GM21576 (cell line): ENCODE results near the gene TTC34.
"Not testable (repeated sequence)": the region's sequence is repeated elsewhere in the genome, so short reads cannot be mapped to it uniquely, and the experiment has no call there.

Experiments
- ATAC-seq: cut with Tn5 transposase; IDR thresholded peaks from one replicate; pipeline ENCODE4 v1.9.1; 2021; ENCODE audit warnings: mild to moderate bottlenecking, moderate library complexity; ENCODE audit not compliant: unreplicated experiment

Gene TTC34

GRCh38 chr1:2685671-2686070 lies 115.8 kb downstream of the TTC34 start:
- not testable (repeated sequence) for ATAC-seq

GRCh38 chr1:2684878-2685277 lies 116.6 kb downstream of the TTC34 start:
- ATAC-seq: not testable (repeated sequence)

- not testable (repeated sequence) for ATAC-seq
Measured at GRCh38 chr1:2684000-2684399, 117.5 kb downstream of the TTC34 start.

GRCh38 chr1:2683321-2683741 lies 118.2 kb downstream of the TTC34 start:
- ATAC-seq: not testable (repeated sequence)

- ATAC-seq: not testable (repeated sequence)
Measured at GRCh38 chr1:2682879-2683278, 118.6 kb downstream of the TTC34 start.

GRCh38 chr1:2676726-2677125 lies 124.8 kb downstream of the TTC34 start:
- not testable (repeated sequence) for ATAC-seq

GRCh38 chr1:2671656-2672055 lies 129.8 kb downstream of the TTC34 start:
- not testable (repeated sequence) for ATAC-seq

- ATAC-seq: not testable (repeated sequence)
Measured at GRCh38 chr1:2659806-2660205, 141.7 kb downstream of the TTC34 start.

- not testable (repeated sequence) for ATAC-seq
Measured at GRCh38 chr1:2657909-2658308, 143.6 kb downstream of the TTC34 start.

GRCh38 chr1:2657124-2657523 lies 144.4 kb downstream of the TTC34 start:
- ATAC-seq: not testable (repeated sequence)

- not testable (repeated sequence) for ATAC-seq
Measured at GRCh38 chr1:2655598-2656434, 145.7 kb downstream of the TTC34 start.

GRCh38 chr1:2654443-2654948 lies 147.0 kb downstream of the TTC34 start:
- not testable (repeated sequence) for ATAC-seq

GRCh38 chr1:2653741-2654442 lies 147.6 kb downstream of the TTC34 start:
- ATAC-seq: not testable (repeated sequence)

GRCh38 chr1:2652926-2653571 lies 148.4 kb downstream of the TTC34 start:
- not testable (repeated sequence) for ATAC-seq

GRCh38 chr1:2652152-2652925 lies 149.2 kb downstream of the TTC34 start:
- not testable (repeated sequence) for ATAC-seq

- ATAC-seq: no peak
Measured at GRCh38 chr1:2650967-2651645, 150.4 kb downstream of the TTC34 start.

GRCh38 chr1:2646837-2647236 lies 154.7 kb downstream of the TTC34 start:
- no peak for ATAC-seq

- ATAC-seq: no peak
Measured at GRCh38 chr1:2645776-2646175, 155.7 kb downstream of the TTC34 start.

- no peak for ATAC-seq
Measured at GRCh38 chr1:2645143-2645542, 156.3 kb downstream of the TTC34 start.

- no peak for ATAC-seq
Measured at GRCh38 chr1:2644591-2645101, 156.8 kb downstream of the TTC34 start.
